HepG2 (cell line): ENCODE data around the gene GRK5. TPM values are rescaled to one million over a fixed set of nuclear protein-coding genes. Genes with fewer than 3 reads are reported as not detected.
A peak's percentile ranks its signal among the peaks of the same experiment; 100 is the strongest.

Experiments
- DPF2 ChIP-seq: sonication (generic); formaldehyde crosslinking; IDR thresholded peaks from 2 replicates; pipeline ENCODE4 v1.4.0; 2020; ENCODE audit warnings: mild to moderate bottlenecking, low read depth, missing genetic modification reagents, borderline replicate concordance
- EED ChIP-seq: sonication (generic); formaldehyde crosslinking; IDR thresholded peaks from 2 replicates; pipeline ENCODE4 v1.5.0; 2020; ENCODE audit warnings: mild to moderate bottlenecking, missing genetic modification reagents
- IRX3 ChIP-seq: sonication (generic); formaldehyde crosslinking; IDR thresholded peaks from 2 replicates; pipeline ENCODE4 v1.8.1; 2023; ENCODE audit warnings: mild to moderate bottlenecking, low read depth, missing genetic modification reagents, borderline replicate concordance
- JARID2 ChIP-seq: sonication (generic); formaldehyde crosslinking; IDR thresholded peaks from 2 replicates; pipeline ENCODE4 v1.8.1; 2023; ENCODE audit warnings: missing genetic modification reagents, inconsistent platforms; ENCODE audit not compliant: insufficient replicate concordance
- ZC3H4 ChIP-seq: sonication (generic); formaldehyde crosslinking; IDR thresholded peaks from 2 replicates; pipeline ENCODE4 v1.4.0; 2020; ENCODE audit warnings: missing genetic modification reagents, borderline replicate concordance
- ZNF12 ChIP-seq: sonication (generic); formaldehyde crosslinking; IDR thresholded peaks from 2 replicates; pipeline ENCODE4 v1.5.0; 2020; ENCODE audit warnings: missing genetic modification reagents
- ZNF558 ChIP-seq: sonication (generic); formaldehyde crosslinking; IDR thresholded peaks from 2 replicates; pipeline ENCODE4 v1.9.0; 2022; ENCODE audit warnings: mild to moderate bottlenecking, missing genetic modification reagents, borderline replicate concordance
- ZNF572 ChIP-seq: sonication (generic); formaldehyde crosslinking; IDR thresholded peaks from 2 replicates; pipeline ENCODE4 v1.5.1; 2020; ENCODE audit warnings: mild to moderate bottlenecking, missing genetic modification reagents
- ZNF678 ChIP-seq: sonication (generic); formaldehyde crosslinking; IDR thresholded peaks from 2 replicates; pipeline ENCODE4 v1.4.0; 2020; ENCODE audit warnings: mild to moderate bottlenecking, missing genetic modification reagents
- ZNF709 ChIP-seq: sonication (generic); formaldehyde crosslinking; IDR thresholded peaks from 2 replicates; pipeline ENCODE4 v1.5.0; 2020; ENCODE audit warnings: mild to moderate bottlenecking, missing genetic modification reagents
- ZNF724P ChIP-seq: sonication (generic); formaldehyde crosslinking; IDR thresholded peaks from 2 replicates; pipeline ENCODE4 v1.8.0; 2022; ENCODE audit warnings: missing genetic modification reagents, borderline replicate concordance
- polyA plus RNA-seq, 8 experiments: library from polyadenylated mRNA; depleted of rRNA in 3 of 8; stranded (reverse) in 7 of 8; unstranded in 1 of 8; fragments of >200 nt; fragmentation: Illumina TruSeq in 4 of 8; extraction: Trizol in 4 of 8; gene quantifications; 2 replicates each; pipeline versions ENCODE4 v1.2.1 to v1.2.3, GENCODE V29; 2011 to 2016; ENCODE audit warnings: low read depth in 4 of 8, missing spikeins in 1 of 8, mixed read lengths in 1 of 8; ENCODE audit not compliant: insufficient read depth in 1 of 8
- total RNA-seq, 5 experiments: library from RNA; depleted of rRNA; stranded (reverse); fragments of >200 nt; fragmentation: Illumina TruSeq; extraction: Trizol; gene quantifications; 2 replicates each; pipeline ENCODE4 v1.2.3, GENCODE V29; 2016; ENCODE audit warnings: low read depth in 1 of 5
- TF ChIP-seq, protein P1 (sequence below), 2 experiments: sonication (generic) in 1 of 2; formaldehyde crosslinking in 1 of 2; IDR thresholded peaks; 2 replicates each; pipeline versions ENCODE4 v1.4.0 to v1.6.1; 2016 to 2020; ENCODE audit warnings: borderline replicate concordance in 1 of 2, low read depth in 1 of 2, mild to moderate bottlenecking in 1 of 2, missing genetic modification reagents in 1 of 2
- TF ChIP-seq, protein P2 (sequence below): sonication (generic); formaldehyde crosslinking; IDR thresholded peaks from 2 replicates; pipeline ENCODE4 v1.8.0; 2022; ENCODE audit warnings: missing genetic modification reagents, mild to moderate bottlenecking, inconsistent platforms, borderline replicate concordance
- TF ChIP-seq, protein P3 (sequence below): sonication (generic); formaldehyde crosslinking; conservative IDR thresholded peaks from 2 replicates; pipeline ENCODE4 v1.8.0; 2022; ENCODE audit warnings: missing genetic modification reagents
- TF ChIP-seq, protein P4 (sequence below): sonication (generic); formaldehyde crosslinking; IDR thresholded peaks from 2 replicates; pipeline ENCODE4 v1.9.0; 2021; ENCODE audit warnings: missing genetic modification reagents, borderline replicate concordance
- TF ChIP-seq, protein P5 (sequence below): sonication (generic); formaldehyde crosslinking; IDR thresholded peaks from 2 replicates; pipeline ENCODE4 v1.4.0; 2020; ENCODE audit warnings: mild to moderate bottlenecking, missing genetic modification reagents

Gene GRK5
- total and polyA plus RNA-seq, 2 of the 13 experiments (the other 11 are each of a cell fraction or from before 2014, with no cell fraction given): 10.4 to 12.6 TPM

DNA sequence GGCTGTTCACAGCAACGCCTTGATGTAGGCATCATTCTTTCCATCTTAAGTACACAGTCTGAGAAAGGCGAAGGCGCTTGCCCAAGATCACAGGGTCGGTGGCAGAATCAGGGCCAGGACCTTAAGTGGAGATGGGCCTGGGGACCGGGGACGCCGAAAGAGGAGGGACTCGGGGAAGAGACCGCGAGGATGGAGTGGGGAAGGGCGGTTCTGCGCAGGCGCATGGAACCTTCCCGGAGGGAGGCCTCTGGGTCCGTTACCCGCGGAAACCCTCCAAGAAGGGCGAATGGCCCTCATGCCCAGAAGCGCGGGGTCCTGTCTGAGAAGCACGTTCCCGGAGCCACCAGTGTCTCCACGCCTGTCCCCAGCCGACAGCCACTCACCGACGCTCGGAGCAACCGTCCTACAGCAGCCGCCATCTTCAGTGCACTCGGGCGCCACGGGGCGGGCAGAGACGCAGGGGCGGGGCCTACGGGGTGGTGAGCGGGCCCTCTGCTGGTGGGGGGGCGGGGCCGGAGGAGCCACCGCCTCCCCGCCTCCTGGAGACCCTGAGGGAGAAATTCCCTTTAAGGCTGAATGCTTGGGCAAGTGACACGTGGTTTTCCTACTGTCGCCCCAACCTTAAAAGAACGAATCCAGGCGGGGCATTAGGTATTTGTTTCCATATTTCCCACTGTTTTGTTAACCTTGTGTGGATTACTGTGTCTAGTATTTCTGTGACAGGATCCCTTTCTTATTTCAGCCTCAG is 28.8 kb upstream of the GRK5 start, which contains the start of gene PRDX3 (continued):
- TF ChIP-seq, protein P1, sequence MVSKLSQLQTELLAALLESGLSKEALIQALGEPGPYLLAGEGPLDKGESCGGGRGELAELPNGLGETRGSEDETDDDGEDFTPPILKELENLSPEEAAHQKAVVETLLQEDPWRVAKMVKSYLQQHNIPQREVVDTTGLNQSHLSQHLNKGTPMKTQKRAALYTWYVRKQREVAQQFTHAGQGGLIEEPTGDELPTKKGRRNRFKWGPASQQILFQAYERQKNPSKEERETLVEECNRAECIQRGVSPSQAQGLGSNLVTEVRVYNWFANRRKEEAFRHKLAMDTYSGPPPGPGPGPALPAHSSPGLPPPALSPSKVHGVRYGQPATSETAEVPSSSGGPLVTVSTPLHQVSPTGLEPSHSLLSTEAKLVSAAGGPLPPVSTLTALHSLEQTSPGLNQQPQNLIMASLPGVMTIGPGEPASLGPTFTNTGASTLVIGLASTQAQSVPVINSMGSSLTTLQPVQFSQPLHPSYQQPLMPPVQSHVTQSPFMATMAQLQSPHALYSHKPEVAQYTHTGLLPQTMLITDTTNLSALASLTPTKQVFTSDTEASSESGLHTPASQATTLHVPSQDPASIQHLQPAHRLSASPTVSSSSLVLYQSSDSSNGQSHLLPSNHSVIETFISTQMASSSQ (IDR thresholded peaks at IDR 0.05; ENCODE audit: low read depth): no peak
- TF ChIP-seq, protein P1 (CRISPR knock-in tag; IDR thresholded peaks at IDR 0.05; ENCODE audit: borderline replicate concordance): peak; percentile 53; the same call in 1 of the 2 replicates
- TF ChIP-seq ZNF558 (CRISPR knock-in tag) (no peak), ZNF572 (CRISPR knock-in tag) (no peak), ZNF709 (no peak), JARID2 (CRISPR knock-in tag) (peak; percentile 82), ZC3H4 (CRISPR knock-in tag) (no peak), ZNF724P (no peak), ZNF678 (CRISPR knock-in tag) (no peak), IRX3 (CRISPR knock-in tag) (no peak), EED (peak; percentile 35; the same call in 1 of the 2 replicates), DPF2 (CRISPR knock-in tag) (no peak), ZNF12 (no peak)
- TF ChIP-seq, protein P2, sequence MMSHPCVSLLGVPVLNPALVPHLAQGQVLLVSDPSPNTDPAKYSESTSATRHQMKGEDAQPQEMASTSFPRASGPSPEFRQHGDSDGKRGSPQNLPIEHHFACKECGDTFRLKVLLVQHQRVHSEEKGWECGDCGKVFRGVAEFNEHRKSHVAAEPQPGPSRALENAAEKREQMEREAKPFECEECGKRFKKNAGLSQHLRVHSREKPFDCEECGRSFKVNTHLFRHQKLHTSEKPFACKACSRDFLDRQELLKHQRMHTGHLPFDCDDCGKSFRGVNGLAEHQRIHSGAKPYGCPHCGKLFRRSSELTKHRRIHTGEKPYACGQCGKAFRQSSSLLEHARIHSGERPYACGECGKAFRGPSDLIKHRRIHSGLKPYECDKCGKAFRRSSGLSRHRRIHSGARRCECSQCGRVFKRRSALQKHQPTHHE: peak; percentile 78; the same call in 1 of the 2 replicates
- TF ChIP-seq, protein P3, sequence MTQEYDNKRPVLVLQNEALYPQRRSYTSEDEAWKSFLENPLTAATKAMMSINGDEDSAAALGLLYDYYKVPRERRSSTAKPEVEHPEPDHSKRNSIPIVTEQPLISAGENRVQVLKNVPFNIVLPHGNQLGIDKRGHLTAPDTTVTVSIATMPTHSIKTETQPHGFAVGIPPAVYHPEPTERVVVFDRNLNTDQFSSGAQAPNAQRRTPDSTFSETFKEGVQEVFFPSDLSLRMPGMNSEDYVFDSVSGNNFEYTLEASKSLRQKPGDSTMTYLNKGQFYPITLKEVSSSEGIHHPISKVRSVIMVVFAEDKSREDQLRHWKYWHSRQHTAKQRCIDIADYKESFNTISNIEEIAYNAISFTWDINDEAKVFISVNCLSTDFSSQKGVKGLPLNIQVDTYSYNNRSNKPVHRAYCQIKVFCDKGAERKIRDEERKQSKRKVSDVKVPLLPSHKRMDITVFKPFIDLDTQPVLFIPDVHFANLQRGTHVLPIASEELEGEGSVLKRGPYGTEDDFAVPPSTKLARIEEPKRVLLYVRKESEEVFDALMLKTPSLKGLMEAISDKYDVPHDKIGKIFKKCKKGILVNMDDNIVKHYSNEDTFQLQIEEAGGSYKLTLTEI (CRISPR knock-in tag): no peak
- TF ChIP-seq, protein P4, sequence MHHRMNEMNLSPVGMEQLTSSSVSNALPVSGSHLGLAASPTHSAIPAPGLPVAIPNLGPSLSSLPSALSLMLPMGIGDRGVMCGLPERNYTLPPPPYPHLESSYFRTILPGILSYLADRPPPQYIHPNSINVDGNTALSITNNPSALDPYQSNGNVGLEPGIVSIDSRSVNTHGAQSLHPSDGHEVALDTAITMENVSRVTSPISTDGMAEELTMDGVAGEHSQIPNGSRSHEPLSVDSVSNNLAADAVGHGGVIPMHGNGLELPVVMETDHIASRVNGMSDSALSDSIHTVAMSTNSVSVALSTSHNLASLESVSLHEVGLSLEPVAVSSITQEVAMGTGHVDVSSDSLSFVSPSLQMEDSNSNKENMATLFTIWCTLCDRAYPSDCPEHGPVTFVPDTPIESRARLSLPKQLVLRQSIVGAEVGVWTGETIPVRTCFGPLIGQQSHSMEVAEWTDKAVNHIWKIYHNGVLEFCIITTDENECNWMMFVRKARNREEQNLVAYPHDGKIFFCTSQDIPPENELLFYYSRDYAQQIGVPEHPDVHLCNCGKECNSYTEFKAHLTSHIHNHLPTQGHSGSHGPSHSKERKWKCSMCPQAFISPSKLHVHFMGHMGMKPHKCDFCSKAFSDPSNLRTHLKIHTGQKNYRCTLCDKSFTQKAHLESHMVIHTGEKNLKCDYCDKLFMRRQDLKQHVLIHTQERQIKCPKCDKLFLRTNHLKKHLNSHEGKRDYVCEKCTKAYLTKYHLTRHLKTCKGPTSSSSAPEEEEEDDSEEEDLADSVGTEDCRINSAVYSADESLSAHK (CRISPR knock-in tag): no peak
- TF ChIP-seq, protein P5, sequence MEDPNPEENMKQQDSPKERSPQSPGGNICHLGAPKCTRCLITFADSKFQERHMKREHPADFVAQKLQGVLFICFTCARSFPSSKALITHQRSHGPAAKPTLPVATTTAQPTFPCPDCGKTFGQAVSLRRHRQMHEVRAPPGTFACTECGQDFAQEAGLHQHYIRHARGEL: no peak
